ENCODE measurements around the gene PRKCE. TPM values are rescaled to one million over a fixed set of nuclear protein-coding genes. Genes with fewer than 3 reads are reported as not detected.

PRKCE gene
- total RNA-seq, 4 donors from 2014 or later, result 20.0 to 29.7 (median 25.2) TPM

DNA sequence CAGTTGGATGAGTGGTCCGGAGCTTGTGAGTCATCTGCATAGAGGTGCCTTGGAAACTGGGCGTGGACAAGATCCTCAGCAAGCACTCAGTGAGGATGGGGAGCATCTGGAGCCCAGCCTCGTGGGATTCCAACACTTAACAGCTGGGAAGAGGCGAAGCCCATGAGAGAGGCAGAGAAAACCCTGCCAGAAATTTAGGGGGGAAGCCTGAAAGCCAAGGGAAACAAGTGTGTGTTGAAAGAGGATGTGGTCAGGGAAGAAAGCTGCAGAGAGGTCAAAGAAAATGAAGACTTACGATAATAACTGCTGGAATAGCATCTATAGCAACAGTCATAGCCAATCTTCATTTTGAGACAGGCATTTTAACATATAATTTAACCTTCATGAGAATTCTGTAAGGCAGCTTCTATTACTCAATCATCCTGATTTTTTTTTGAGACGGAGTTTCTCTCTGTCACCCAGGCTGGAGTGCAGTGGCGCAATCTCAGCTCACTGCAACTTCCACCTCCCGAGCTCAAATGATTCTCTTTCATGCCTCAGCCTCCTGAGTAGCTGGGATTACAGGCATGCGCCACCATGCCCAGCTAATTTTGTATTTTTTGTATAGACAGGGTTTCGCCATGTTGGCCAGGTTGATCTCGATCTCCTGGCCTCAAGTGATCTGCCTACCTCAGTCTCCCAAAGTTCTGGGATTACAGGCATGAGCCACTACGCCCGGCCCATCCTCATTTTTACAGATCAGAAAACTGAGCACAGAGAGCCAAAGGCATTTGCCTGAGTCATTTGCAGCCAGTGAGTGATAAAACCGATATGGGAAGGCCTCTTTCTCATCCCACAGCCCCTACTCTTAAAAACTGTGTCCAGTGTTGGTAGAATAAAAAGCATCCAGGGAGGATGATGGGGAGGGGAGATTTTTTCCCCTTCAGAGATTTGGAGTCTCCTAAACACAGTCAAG lies 431.3 kb downstream of the PRKCE start:
- Histone ChIP-seq H3K4me3 (no peak overlapping the region), H3K9me3 (no peaks in the 10 kb centered on the region), H3K4me1 (no peaks in the 10 kb centered on the region), H3K27me3 (no peaks in the 10 kb centered on the region), H3K27ac (peak overlapping the region in 1 of 4 donors; percentile 42), H3K36me3 (no peaks in the 10 kb centered on the region)
- peak in 1 of 3 donors; percentile 56 for DNase-seq
- TF ChIP-seq, protein P1, sequence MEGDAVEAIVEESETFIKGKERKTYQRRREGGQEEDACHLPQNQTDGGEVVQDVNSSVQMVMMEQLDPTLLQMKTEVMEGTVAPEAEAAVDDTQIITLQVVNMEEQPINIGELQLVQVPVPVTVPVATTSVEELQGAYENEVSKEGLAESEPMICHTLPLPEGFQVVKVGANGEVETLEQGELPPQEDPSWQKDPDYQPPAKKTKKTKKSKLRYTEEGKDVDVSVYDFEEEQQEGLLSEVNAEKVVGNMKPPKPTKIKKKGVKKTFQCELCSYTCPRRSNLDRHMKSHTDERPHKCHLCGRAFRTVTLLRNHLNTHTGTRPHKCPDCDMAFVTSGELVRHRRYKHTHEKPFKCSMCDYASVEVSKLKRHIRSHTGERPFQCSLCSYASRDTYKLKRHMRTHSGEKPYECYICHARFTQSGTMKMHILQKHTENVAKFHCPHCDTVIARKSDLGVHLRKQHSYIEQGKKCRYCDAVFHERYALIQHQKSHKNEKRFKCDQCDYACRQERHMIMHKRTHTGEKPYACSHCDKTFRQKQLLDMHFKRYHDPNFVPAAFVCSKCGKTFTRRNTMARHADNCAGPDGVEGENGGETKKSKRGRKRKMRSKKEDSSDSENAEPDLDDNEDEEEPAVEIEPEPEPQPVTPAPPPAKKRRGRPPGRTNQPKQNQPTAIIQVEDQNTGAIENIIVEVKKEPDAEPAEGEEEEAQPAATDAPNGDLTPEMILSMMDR (IDR thresholded peaks at IDR 0.05), result no peak
- TF ChIP-seq POLR2A (IDR thresholded peaks at IDR 0.05), result no peak

DNA sequence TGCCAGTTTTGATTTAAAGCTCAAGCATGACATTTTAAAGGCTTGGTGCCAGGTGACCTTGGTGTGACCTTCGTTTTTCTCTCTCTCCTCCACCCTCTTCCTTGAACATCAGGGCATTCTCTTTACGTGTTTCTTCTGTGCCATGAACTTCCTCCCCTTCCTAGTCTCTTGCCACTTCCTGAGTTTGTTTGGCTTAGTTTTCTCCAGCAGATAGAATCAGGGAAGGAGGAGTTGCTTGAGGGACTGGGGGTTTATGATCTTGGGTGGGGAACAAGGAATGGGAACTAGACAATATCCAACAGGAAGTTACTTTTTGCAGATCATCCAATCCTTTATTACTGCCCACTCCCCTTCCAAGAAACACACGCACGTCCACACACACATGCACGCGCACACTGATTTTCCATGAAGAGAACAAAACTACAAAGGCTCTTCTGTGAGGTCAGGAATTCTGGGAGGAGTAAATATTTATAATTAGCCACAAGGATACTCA lies 435.1 kb downstream of the PRKCE start:
- no peaks in the 10 kb centered on the region for H3K27me3 ChIP-seq
- TF ChIP-seq, protein P1 (IDR thresholded peaks at IDR 0.05), result no peak
- no peak for TF ChIP-seq POLR2A (IDR thresholded peaks at IDR 0.05)
- DNase-seq, result no peak
- H3K4me3 ChIP-seq, result no peak overlapping the region
- no peak overlapping the region for H3K27ac ChIP-seq
- peaks cover 0 to 10% (median 0%) of the 10 kb centered on the region in 3 donors for H3K36me3 ChIP-seq
- H3K9me3 ChIP-seq, result no peaks in the 10 kb centered on the region
- H3K4me1 ChIP-seq, result no peaks in the 10 kb centered on the region

DNA sequence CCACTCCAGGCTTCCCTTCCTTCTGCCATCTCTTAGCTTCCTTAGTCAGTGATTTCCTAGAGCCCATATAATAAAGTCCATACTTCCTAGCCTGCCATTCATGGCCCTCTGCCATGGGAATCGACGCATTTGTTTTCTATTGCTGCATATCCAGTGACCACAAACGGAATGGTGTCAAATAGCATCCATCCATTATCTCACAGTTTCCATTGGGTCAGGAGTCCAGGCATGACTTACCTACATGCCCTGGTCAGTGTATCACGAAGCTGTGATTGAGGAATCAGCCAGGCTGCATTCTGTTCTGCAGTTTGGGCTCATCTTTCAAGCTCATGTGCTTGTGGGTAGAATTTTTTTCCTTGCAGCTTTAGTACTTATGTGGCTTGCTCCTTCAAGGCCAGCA lies 436.0 kb downstream of the PRKCE start:
- Histone ChIP-seq H3K36me3 (peaks cover 0 to 10% (median 0%) of the 10 kb centered on the region in 3 donors), H3K27ac (peak overlapping the region in 1 of 4 donors; percentile 27), H3K27me3 (no peaks in the 10 kb centered on the region), H3K9me3 (no peaks in the 10 kb centered on the region), H3K4me1 (no peaks in the 10 kb centered on the region), H3K4me3 (no peak overlapping the region)
- TF ChIP-seq POLR2A (IDR thresholded peaks at IDR 0.05), result no peak
- TF ChIP-seq, protein P1 (IDR thresholded peaks at IDR 0.05), result no peak
- no peak for DNase-seq

DNA sequence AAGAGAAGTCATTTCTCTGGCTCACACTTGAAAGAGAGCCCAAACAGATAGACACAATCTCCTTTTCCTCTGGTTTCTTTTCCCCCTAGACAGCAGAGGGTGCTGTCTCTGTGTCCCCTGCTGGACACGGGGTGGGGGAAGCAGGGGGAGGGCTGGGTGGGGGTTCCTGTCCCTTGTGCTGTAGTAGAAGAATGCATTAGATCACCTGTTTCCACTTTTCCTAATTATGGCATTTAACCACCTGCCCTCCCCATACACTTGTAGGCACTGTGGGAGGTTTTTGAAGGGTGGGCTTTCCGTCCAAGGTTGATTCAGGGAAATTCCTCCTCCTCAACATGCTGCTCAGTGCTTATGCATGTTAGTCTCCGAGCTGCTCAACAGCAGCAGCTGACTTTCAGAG lies 439.5 kb downstream of the PRKCE start:
- H3K4me3 ChIP-seq, result no peak overlapping the region
- no peaks in the 10 kb centered on the region for H3K27me3 ChIP-seq
- H3K27ac ChIP-seq, result no peak overlapping the region
- H3K4me1 ChIP-seq, result no peaks in the 10 kb centered on the region
- H3K9me3 ChIP-seq, result no peaks in the 10 kb centered on the region
- peaks cover 0 to 10% (median 0%) of the 10 kb centered on the region in 3 donors for H3K36me3 ChIP-seq
- TF ChIP-seq, protein P1 (IDR thresholded peaks at IDR 0.05), result no peak
- TF ChIP-seq POLR2A (IDR thresholded peaks at IDR 0.05), result no peak
- DNase-seq, result no peak

DNA sequence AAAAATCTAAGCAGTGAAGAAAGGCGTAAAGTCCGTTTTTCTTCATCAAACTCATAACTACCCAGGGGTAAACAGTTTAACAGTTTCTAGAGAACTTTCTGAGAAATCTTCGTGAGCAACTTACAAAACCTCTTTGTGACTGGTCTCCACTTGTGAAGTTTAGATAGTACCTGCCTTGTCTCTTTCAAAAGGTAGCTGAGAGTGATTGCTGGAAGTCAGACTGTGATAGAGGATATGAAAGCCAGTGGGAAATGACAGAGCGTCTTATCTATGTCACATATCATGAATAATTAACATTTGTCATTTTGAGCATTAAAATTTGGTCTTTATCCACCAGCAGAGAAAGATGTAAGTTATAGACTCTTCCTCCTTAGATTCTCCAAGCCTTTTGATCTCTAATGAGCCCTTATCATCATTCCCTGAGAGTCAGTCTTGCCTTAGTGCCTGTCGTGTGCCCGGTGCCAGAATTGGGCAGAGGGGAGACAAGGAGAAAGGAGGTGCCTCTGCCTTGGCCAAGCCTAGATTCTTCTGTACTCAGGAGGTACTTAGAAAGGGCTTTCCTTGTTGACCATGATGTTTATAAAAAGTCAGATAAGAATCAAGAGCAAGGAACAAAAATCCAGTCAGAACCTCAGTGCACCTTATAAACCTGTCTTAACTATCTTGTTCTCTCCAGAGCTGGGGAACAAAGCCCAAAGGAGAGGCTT lies 440.6 kb downstream of the PRKCE start:
- no peaks in the 10 kb centered on the region for H3K27me3 ChIP-seq
- no peaks in the 10 kb centered on the region for H3K9me3 ChIP-seq
- DNase-seq, result no peak
- H3K36me3 ChIP-seq, result peaks cover 0 to 10% (median 0%) of the 10 kb centered on the region in 3 donors
- H3K27ac ChIP-seq, result no peak overlapping the region
- H3K4me1 ChIP-seq, result no peaks in the 10 kb centered on the region
- TF ChIP-seq, protein P1 (IDR thresholded peaks at IDR 0.05), result no peak
- TF ChIP-seq POLR2A (IDR thresholded peaks at IDR 0.05), result no peak
- H3K4me3 ChIP-seq, result no peak overlapping the region
